RWPE2 (cell line): ENCODE data around the gene TCN1.
"Not testable (repeated sequence)": the region's sequence is repeated elsewhere in the genome, so short reads cannot be mapped to it uniquely, and the experiment has no call there.

Experiments used
- ATAC-seq: fragments of 200-7000 bp; cut with Tn5 transposase; 3 replicates; pipeline ENCODE4 v1.9.1; 2021; ENCODE audit warnings: low read depth
- DNase-seq: peaks from one replicate; pipeline ENCODE4 v3.0.0-alpha.2; 2020; ENCODE audit warnings: low spot score
- H3K27ac ChIP-seq: fragments of 450-650 bp; 2 replicates; pipeline ENCODE4 v1.5.1; 2017; ENCODE audit warnings: mild to moderate bottlenecking; ENCODE audit not compliant: poor library complexity, severe bottlenecking
- H3K27me3 ChIP-seq: fragments of 250-450 bp; sonication (Bioruptor Pico); 2 replicates; pipeline ENCODE4 v1.5.1; 2021; ENCODE audit warnings: mild to moderate bottlenecking, moderate library complexity; ENCODE audit not compliant: insufficient read depth, poor library complexity, severe bottlenecking
- H3K36me3 ChIP-seq: fragments of 250-450 bp; sonication (Bioruptor Pico); 2 replicates; pipeline ENCODE4 v1.5.1; 2020; ENCODE audit warnings: low read depth, mild to moderate bottlenecking, moderate library complexity
- H3K4me1 ChIP-seq: fragments of 250-450 bp; sonication (Bioruptor Pico); 2 replicates; pipeline ENCODE4 v1.5.1; 2021; ENCODE audit warnings: mild to moderate bottlenecking, moderate library complexity; ENCODE audit not compliant: insufficient read depth, poor library complexity, severe bottlenecking
- H3K4me3 ChIP-seq: fragments of 250-450 bp; sonication (Bioruptor Pico); 2 replicates; pipeline ENCODE4 v1.5.1; 2021; ENCODE audit warnings: mild to moderate bottlenecking, moderate library complexity; ENCODE audit not compliant: severe bottlenecking
- H3K9me3 ChIP-seq: fragments of 250-450 bp; sonication (Bioruptor Pico); 2 replicates; pipeline ENCODE4 v1.5.1; 2021; ENCODE audit warnings: mild to moderate bottlenecking, moderate library complexity; ENCODE audit not compliant: severe bottlenecking
- CTCF ChIP-seq: fragments of 450-650 bp; IDR thresholded peaks from one replicate; pipeline ENCODE4 v1.5.1; 2017; ENCODE audit warnings: mild to moderate bottlenecking, moderate library complexity; ENCODE audit not compliant: poor library complexity, severe bottlenecking

The TCN1 gene

GRCh38 chr11:59866397-59866796 is at the start of gene TCN1:
Gene TCN1 (minus strand): TSS chr11:59866487. CDS start chr11:59866470, 17 bp downstream.
- DNase-seq = no peak
- no peaks in the 10 kb centered on the region for H3K36me3 ChIP-seq
- H3K4me1 ChIP-seq = peaks cover 10% of the 10 kb centered on the region
- H3K27me3 ChIP-seq = no peaks in the 10 kb centered on the region
- H3K4me3 ChIP-seq = no peak within 1 kb of the TSS
- H3K9me3 ChIP-seq = no peaks in the 10 kb centered on the region
- ATAC-seq = no peak
- TF ChIP-seq CTCF = no peak
- no peak within 1 kb of the TSS for H3K27ac ChIP-seq

- not testable (repeated sequence) for DNase-seq, H3K27me3 ChIP-seq, ATAC-seq
Measured at GRCh38 chr11:59903569-59903968, 37.3 kb upstream of the TCN1 start.

GRCh38 chr11:59901306-59901705 is 35.0 kb upstream of the TCN1 start:
- H3K27me3 ChIP-seq = no peaks in the 10 kb centered on the region
- DNase-seq = no peak
- no peak overlapping the region for H3K4me3 ChIP-seq

More at GRCh38 chr11:59903569-59903968, 37.3 kb upstream of the TCN1 start:
- H3K27ac ChIP-seq, H3K4me1 ChIP-seq, H3K36me3 ChIP-seq, H3K9me3 ChIP-seq, H3K4me3 ChIP-seq: not testable (repeated sequence)

GRCh38 chr11:59900366-59901126 is 34.3 kb upstream of the TCN1 start:
- ATAC-seq (no peak), DNase-seq (no peak)
- H3K36me3 ChIP-seq = no peaks in the 10 kb centered on the region
- H3K4me3 ChIP-seq = no peak overlapping the region
- TF ChIP-seq CTCF = no peak
- no peak overlapping the region for H3K27ac ChIP-seq
- H3K9me3 ChIP-seq = no peaks in the 10 kb centered on the region
- peaks cover 9% of the 10 kb centered on the region for H3K4me1 ChIP-seq
- H3K27me3 ChIP-seq = no peaks in the 10 kb centered on the region

More at GRCh38 chr11:59901306-59901705, 35.0 kb upstream of the TCN1 start:
- Histone ChIP-seq H3K27ac (no peak overlapping the region), H3K4me1 (peaks cover 9% of the 10 kb centered on the region), H3K36me3 (no peaks in the 10 kb centered on the region), H3K9me3 (no peaks in the 10 kb centered on the region)
- ATAC-seq = peak; percentile 91
- TF ChIP-seq CTCF = no peak

GRCh38 chr11:59899532-59899931 is 33.2 kb upstream of the TCN1 start:
- no peak for TF ChIP-seq CTCF
- DNase-seq = no peak
- no peaks in the 10 kb centered on the region for H3K9me3 ChIP-seq
- H3K27me3 ChIP-seq = no peaks in the 10 kb centered on the region
- no peak overlapping the region for H3K4me3 ChIP-seq
- no peaks in the 10 kb centered on the region for H3K36me3 ChIP-seq
- H3K4me1 ChIP-seq = peaks cover 9% of the 10 kb centered on the region
- ATAC-seq = no peak
- no peak overlapping the region for H3K27ac ChIP-seq
